Trophoblast cell (in vitro differentiated cells and primary cell): ENCODE data around the gene ZBTB44.

Experiments used
- DNase-seq, 2 donors: peaks; one replicate each; pipeline ENCODE4 v3.0.0-alpha.2; 2016
- H2AFZ ChIP-seq: 2 replicates; pipeline ENCODE4 v1.6.1; 2013; ENCODE audit warnings: low read length, moderate library complexity, mild to moderate bottlenecking; ENCODE audit not compliant: insufficient read depth, poor library complexity
- H2AK5ac ChIP-seq: 2 replicates; pipeline ENCODE4 v1.6.1; 2013; ENCODE audit warnings: mild to moderate bottlenecking, low read length
- H2BK120ac ChIP-seq: 2 replicates; pipeline ENCODE4 v1.6.1; 2013; ENCODE audit warnings: low read length, mild to moderate bottlenecking, moderate library complexity; ENCODE audit not compliant: insufficient read depth, poor library complexity
- H2BK12ac ChIP-seq: 2 replicates; pipeline ENCODE4 v1.6.1; 2013; ENCODE audit warnings: mild to moderate bottlenecking, low read length, moderate library complexity
- H2BK5ac ChIP-seq: 2 replicates; pipeline ENCODE4 v1.6.1; 2013; ENCODE audit warnings: low read length, low read depth, moderate library complexity, mild to moderate bottlenecking; ENCODE audit not compliant: poor library complexity
- H3K14ac ChIP-seq: 2 replicates; pipeline ENCODE4 v1.6.1; 2013; ENCODE audit warnings: mild to moderate bottlenecking, low read length
- H3K18ac ChIP-seq: 2 replicates; pipeline ENCODE4 v1.6.1; 2013; ENCODE audit warnings: mild to moderate bottlenecking, low read length
- H3K23ac ChIP-seq: 2 replicates; pipeline ENCODE4 v1.6.1; 2013; ENCODE audit warnings: low read length
- H3K27ac ChIP-seq: 2 replicates; pipeline ENCODE4 v1.5.1; 2013; ENCODE audit warnings: low read depth, mild to moderate bottlenecking, inconsistent platforms, low read length, moderate library complexity
- H3K27me3 ChIP-seq: 2 replicates; pipeline ENCODE4 v1.6.1; 2013; ENCODE audit warnings: inconsistent platforms, mild to moderate bottlenecking, low read length, moderate library complexity; ENCODE audit not compliant: insufficient read depth
- H3K36me3 ChIP-seq, 2 experiments: 1 replicate in 1 of 2; 2 replicates in 1 of 2; pipeline ENCODE4 v1.6.1; 2013; ENCODE audit warnings: low read length in 2 of 2, mild to moderate bottlenecking in 2 of 2, moderate library complexity in 1 of 2; ENCODE audit not compliant: insufficient read depth in 2 of 2, control insufficient read depth in 1 of 2
- H3K4ac ChIP-seq: 2 replicates; pipeline ENCODE4 v1.6.1; 2013; ENCODE audit warnings: low read depth, mild to moderate bottlenecking, low read length, moderate library complexity
- H3K4me1 ChIP-seq, 2 experiments: 1 replicate in 1 of 2; 2 replicates in 1 of 2; pipeline ENCODE4 v1.6.1; 2013; ENCODE audit warnings: low read length in 2 of 2, mild to moderate bottlenecking in 2 of 2, moderate library complexity in 1 of 2; ENCODE audit not compliant: insufficient read depth in 2 of 2, control insufficient read depth in 1 of 2
- H3K4me2 ChIP-seq: 2 replicates; pipeline ENCODE4 v1.6.1; 2013; ENCODE audit warnings: inconsistent platforms, mild to moderate bottlenecking, low read length, moderate library complexity
- H3K4me3 ChIP-seq: 2 replicates; pipeline ENCODE4 v1.5.1; 2013; ENCODE audit warnings: mild to moderate bottlenecking, low read depth, low read length, inconsistent platforms
- H3K79me1 ChIP-seq: one replicate; pipeline ENCODE4 v1.6.1; 2013; ENCODE audit warnings: low read length
- H3K79me2 ChIP-seq: 2 replicates; pipeline ENCODE4 v1.6.1; 2013; ENCODE audit warnings: low read length, mild to moderate bottlenecking; ENCODE audit not compliant: control insufficient read depth, insufficient read depth, poor library complexity
- H3K9ac ChIP-seq: 2 replicates; pipeline ENCODE4 v1.6.1; 2013; ENCODE audit warnings: mild to moderate bottlenecking, low read length
- H3K9me3 ChIP-seq: 2 replicates; pipeline ENCODE4 v1.6.1; 2013; ENCODE audit warnings: low read depth, mild to moderate bottlenecking, control low read depth, inconsistent platforms, low read length; ENCODE audit not compliant: insufficient read depth
- H4K12ac ChIP-seq: 2 replicates; pipeline ENCODE4 v1.6.1; 2013; ENCODE audit warnings: low read depth, mild to moderate bottlenecking, low read length, moderate library complexity
- H4K8ac ChIP-seq: 2 replicates; pipeline ENCODE4 v1.6.1; 2013; ENCODE audit warnings: low read depth, mild to moderate bottlenecking, low read length, moderate library complexity
- H4K91ac ChIP-seq: one replicate; pipeline ENCODE4 v1.6.1; 2013; ENCODE audit warnings: low read depth, mild to moderate bottlenecking, low read length, moderate library complexity
- WGBS: extraction: QIAGEN DNeasy Blood & Tissue Kit; methylation state at CpG from one replicate; pipeline ENCODE4 v1.1.7; 2013; ENCODE audit warnings: missing lambda C conversion rate; ENCODE audit not compliant: insufficient read length, insufficient coverage; ENCODE audit errors: extremely low coverage; 5-methylcytosine and 5-hydroxymethylcytosine counted together

ZBTB44 gene

DNA sequence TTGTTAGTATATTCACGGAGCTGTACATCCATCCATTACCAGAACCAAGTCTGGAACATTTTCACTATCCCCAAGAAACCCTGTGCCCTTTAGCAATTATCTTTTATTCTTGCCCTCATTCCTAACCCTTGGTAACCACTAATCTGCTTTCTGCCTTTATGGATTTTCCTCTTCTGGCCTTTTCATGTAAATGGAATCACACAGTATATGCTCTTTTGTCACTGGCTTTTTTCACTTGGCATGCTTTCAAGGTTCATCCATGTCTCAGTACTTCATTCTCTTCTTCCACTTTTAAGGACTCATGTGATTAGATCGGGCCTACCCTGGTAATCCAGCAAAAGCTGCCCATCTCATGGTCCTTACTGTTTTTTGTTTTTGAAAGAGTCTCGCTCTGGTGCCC lies 11.0 kb upstream of the ZBTB44 start:
- no peak overlapping the region for H2BK120ac ChIP-seq
- no peak overlapping the region for H3K4me3 ChIP-seq
- H3K27ac ChIP-seq = no peak overlapping the region
- H3K23ac ChIP-seq = no peak overlapping the region
- H3K79me2 ChIP-seq = no peaks in the 10 kb centered on the region
- no peak overlapping the region for H2BK12ac ChIP-seq
- no peak overlapping the region for H2AFZ ChIP-seq
- no peak overlapping the region for H4K8ac ChIP-seq
- no peaks in the 10 kb centered on the region for H3K36me3 ChIP-seq
- H3K4ac ChIP-seq = no peak overlapping the region
- H2AK5ac ChIP-seq = no peak overlapping the region
- H3K4me2 ChIP-seq = no peak overlapping the region
- no CpG with 5 or more reads among the region's 3 CpGs for WGBS
- H3K27me3 ChIP-seq = no peaks in the 10 kb centered on the region
- H4K91ac ChIP-seq = no peak overlapping the region
- no peak overlapping the region for H3K9ac ChIP-seq
- H2BK5ac ChIP-seq = no peak overlapping the region
- DNase-seq = no peak
- H4K12ac ChIP-seq = no peak overlapping the region
- no peaks in the 10 kb centered on the region for H3K79me1 ChIP-seq
- no peaks in the 10 kb centered on the region for H3K4me1 ChIP-seq
- H3K14ac ChIP-seq = no peak overlapping the region
- H3K18ac ChIP-seq = no peak overlapping the region
- H3K9me3 ChIP-seq = peaks cover 4% of the 10 kb centered on the region

DNA sequence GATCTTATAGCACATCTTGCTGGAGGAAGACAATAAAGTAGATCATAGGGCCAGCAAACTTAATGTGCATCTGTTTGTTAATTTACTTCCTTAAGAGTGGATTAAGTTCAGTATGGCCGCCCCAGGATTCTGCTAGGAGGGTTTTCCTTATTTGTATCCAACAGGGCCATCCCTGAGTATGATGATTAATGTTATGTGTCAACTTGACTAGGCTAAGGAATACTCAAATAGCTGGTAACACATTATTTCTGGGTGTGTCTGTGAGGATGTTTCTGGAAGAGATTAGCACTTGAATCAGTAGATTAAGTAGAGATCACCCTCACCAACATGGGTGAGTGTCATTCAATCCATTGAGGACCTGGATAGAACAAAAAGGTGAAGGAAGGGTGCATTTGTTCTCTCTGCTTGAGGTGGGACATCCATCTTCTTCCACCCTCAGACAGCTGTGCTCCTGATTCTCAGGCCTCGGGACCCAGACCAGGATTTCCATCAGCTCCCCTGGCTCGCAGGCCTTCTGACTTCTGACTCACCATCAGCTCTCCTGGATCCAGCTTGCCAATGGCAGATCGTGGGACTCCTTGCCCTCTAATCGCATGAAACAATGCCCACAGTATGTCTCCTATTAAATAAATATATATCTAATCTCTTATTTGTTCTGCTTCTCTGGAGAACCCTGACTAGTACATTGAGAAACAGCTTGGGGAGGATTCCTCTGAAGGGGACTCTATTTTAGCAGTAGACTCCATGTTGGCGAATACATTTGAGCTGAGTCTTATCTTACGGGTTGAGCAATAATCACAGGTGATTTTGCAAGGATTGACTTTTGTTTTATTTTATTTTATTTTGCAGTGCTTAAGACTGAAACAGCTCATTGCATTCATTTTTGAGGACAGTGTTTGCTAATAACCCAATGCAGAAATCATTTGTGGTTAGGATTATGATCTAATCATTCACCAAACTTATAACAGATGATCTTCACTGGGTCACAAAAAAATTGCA lies 9.0 kb upstream of the ZBTB44 start:
- H4K8ac ChIP-seq = no peak overlapping the region
- H3K4ac ChIP-seq = no peak overlapping the region
- no peak overlapping the region for H2AFZ ChIP-seq
- H3K27me3 ChIP-seq = no peaks in the 10 kb centered on the region
- H3K9ac ChIP-seq = no peak overlapping the region
- H3K4me3 ChIP-seq = no peak overlapping the region
- H4K12ac ChIP-seq = no peak overlapping the region
- DNase-seq = peak in 1 of 2 donors; percentile 13
- WGBS = no CpG with 5 or more reads among the region's 7 CpGs
- no peak overlapping the region for H2AK5ac ChIP-seq
- peaks cover 4% of the 10 kb centered on the region for H3K9me3 ChIP-seq
- no peak overlapping the region for H2BK12ac ChIP-seq
- no peaks in the 10 kb centered on the region for H3K79me2 ChIP-seq
- no peak overlapping the region for H2BK120ac ChIP-seq
- no peak overlapping the region for H3K18ac ChIP-seq
- H3K4me1 ChIP-seq = no peaks in the 10 kb centered on the region
- H3K14ac ChIP-seq = no peak overlapping the region
- no peak overlapping the region for H3K23ac ChIP-seq
- H3K36me3 ChIP-seq = no peaks in the 10 kb centered on the region
- no peak overlapping the region for H3K27ac ChIP-seq
- H3K79me1 ChIP-seq = no peaks in the 10 kb centered on the region
- no peak overlapping the region for H2BK5ac ChIP-seq
- H3K4me2 ChIP-seq = no peak overlapping the region
- H4K91ac ChIP-seq = no peak overlapping the region

DNA sequence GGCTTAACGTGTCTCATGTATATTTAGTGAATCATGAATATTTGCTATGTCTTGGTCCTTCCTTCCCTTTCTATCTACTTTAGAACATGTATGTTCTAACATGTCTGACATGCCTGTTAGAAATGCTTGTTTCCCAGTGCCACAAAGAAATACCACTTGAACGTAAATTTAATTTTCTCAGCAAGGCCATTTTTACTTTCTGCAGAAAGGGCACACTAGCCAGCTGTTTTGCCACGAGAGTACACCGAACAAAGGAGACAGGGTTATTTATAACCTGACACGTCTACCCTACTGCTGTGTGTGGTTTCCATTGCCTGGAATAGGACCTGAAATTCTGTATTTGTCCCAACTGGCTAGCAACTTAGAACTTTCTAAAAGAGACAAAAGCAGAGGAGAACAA lies 7.4 kb upstream of the ZBTB44 start:
- Histone ChIP-seq H2BK5ac (no peak overlapping the region), H2BK120ac (no peak overlapping the region), H2AK5ac (no peak overlapping the region), H3K79me1 (no peaks in the 10 kb centered on the region), H4K12ac (no peak overlapping the region), H3K36me3 (no peaks in the 10 kb centered on the region), H2BK12ac (no peak overlapping the region), H2AFZ (no peak overlapping the region), H4K91ac (no peak overlapping the region), H3K79me2 (no peaks in the 10 kb centered on the region), H3K27me3 (no peaks in the 10 kb centered on the region), H3K4me3 (no peak overlapping the region), H3K4ac (no peak overlapping the region), H3K23ac (no peak overlapping the region), H3K27ac (no peak overlapping the region), H3K9ac (no peak overlapping the region), H3K4me1 (no peaks in the 10 kb centered on the region), H4K8ac (no peak overlapping the region), H3K14ac (no peak overlapping the region), H3K18ac (no peak overlapping the region), H3K4me2 (no peak overlapping the region), H3K9me3 (peaks cover 4% of the 10 kb centered on the region)
- DNase-seq = no peak
- no CpG with 5 or more reads among the region's 5 CpGs for WGBS

DNA sequence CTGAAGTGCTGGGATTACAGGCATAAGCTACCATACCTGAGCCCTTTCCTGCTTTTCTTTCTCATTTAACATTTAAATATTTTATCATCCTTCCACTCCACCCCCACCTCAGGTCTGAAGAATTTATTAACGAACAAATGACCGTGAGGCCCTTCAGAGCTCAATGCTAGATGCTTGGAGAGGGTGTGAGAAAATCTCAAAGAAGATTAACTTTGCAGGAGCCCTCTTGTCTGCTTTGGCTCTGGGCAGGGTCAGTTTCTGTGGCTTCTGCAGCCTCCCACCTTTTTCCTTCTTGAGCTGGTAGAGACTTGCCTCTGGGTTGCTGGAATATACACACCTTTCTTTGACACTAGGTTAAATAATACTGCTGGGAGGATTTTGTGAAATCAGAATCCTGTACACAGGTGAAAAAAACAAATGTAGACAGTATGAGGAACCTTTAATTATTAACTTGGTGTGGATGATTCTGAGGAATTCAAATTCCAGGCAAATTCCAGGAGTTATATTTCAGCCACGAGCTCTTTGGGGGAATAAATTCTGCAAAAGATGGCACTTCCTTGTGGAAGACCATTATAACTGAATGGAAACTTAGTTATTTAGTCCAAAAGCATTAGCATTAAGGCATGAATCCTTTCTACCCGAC lies 3.4 kb upstream of the ZBTB44 start:
- Histone ChIP-seq H2AFZ (no peak overlapping the region), H3K4me3 (no peak overlapping the region), H3K79me1 (peaks cover 11% of the 10 kb centered on the region), H3K79me2 (peaks cover 7% of the 10 kb centered on the region), H3K4me2 (no peak overlapping the region), H2BK12ac (no peak overlapping the region), H3K36me3 (no peaks in the 10 kb centered on the region), H2BK120ac (no peak overlapping the region), H3K9ac (no peak overlapping the region), H4K91ac (no peak overlapping the region), H2AK5ac (no peak overlapping the region), H3K27me3 (no peaks in the 10 kb centered on the region), H3K14ac (no peak overlapping the region), H4K12ac (no peak overlapping the region), H4K8ac (no peak overlapping the region), H2BK5ac (no peak overlapping the region), H3K9me3 (peaks cover 2% of the 10 kb centered on the region), H3K4me1 (peaks cover 7% of the 10 kb centered on the region in 2 experiments), H3K23ac (no peak overlapping the region), H3K4ac (no peak overlapping the region), H3K18ac (no peak overlapping the region), H3K27ac (no peak overlapping the region)
- DNase-seq = no peak
- WGBS = 100% methylated on average over 1 of the region's 4 CpGs
